Kidney glomerular epithelial cell (primary cell): ENCODE results near the gene TBC1D8.

ENCODE experiments used
- DNase-seq: peaks from one replicate; lab custom pipeline; 2025; lab: John Stamatoyannopoulos, UW

Gene TBC1D8

DNA sequence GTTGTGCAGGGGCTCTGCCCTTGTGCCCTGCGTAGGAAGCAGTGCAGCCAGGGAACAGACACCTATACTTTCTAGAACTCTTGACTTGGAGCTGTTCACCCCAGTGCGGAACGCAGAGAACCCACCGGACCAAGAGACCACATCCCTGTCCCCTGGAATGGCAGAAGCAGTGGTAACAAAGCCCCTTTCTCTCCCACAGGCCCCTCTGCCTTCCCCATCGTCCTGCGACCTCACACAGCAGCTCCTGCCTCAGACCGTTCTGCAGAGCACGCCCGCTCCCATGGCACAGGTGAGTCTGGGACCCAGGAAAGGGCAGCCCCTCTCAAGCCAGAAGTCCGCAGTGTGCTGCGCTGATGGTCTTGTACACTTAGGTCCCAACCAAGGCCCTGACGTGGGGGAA, 173.7 kb downstream of the TBC1D8 start:
- DNase-seq, result no peak

DNA sequence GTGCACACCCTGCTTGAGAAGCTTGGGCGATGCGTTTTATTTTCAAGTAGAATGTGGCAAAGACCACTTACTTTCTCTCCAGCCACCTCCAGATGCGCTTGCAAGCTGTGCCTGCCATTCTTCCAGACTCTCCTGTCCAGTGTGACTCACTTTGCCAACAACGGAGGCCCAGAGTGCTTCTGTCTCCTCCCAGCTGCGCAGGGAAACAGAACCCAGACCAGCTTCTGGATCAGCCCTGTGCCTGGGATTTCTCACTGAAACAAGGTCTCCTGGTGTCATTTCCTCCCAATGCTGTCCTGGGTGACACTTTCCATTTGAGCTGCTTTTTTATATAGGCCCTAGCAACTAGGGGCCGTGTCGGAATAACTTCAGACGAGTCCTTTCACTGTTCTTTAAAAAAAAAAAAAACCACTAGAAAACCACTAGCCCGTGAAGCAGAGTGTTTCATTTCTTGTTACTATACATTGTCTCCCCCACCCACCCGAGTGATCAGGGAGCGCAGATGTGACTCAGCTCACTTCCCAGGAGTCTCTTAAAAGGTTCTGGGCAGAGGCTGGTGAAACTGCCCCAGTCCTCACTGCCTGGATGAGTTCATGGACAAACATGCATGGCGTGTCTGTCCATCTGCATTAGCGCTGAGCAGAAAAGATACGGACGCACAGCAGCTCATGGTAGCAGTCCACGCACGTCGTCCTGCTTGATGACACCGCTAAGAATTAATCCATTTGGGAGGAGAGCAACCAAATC, 174.4 kb downstream of the TBC1D8 start:
- DNase-seq, result no peak

DNA sequence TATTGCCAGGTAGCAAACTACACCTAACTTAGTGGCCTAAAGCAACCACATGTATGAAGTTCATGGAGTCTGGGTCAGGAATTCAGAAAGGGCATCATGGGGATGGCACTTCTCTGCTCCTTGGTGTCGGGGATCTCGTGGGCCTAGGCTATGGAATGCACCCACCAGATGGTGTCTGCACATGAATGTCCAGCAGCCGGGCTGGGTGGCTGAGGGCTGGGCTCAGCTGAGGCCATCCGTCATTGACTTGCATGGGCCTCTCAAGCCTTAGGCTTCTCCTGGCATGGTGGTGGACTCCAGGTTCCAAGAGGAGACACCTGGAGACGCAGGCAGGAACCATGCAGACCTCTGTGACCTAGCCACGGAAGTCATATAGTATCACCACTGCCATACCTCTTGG, 175.1 kb downstream of the TBC1D8 start:
- no peak for DNase-seq

DNA sequence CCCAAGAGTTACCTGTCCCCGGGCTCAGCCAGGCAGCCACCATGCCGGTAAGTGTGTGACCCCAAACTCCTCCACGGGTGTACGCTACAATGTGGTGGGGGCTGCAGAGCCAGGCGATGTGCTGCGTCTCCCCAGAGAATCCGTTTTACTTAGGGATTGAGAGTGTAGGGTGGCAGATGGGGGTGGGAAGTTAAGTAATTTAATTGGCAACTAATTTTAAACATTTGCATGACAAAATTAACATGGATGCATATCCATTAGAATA, 175.7 kb downstream of the TBC1D8 start:
- no peak for DNase-seq

DNA sequence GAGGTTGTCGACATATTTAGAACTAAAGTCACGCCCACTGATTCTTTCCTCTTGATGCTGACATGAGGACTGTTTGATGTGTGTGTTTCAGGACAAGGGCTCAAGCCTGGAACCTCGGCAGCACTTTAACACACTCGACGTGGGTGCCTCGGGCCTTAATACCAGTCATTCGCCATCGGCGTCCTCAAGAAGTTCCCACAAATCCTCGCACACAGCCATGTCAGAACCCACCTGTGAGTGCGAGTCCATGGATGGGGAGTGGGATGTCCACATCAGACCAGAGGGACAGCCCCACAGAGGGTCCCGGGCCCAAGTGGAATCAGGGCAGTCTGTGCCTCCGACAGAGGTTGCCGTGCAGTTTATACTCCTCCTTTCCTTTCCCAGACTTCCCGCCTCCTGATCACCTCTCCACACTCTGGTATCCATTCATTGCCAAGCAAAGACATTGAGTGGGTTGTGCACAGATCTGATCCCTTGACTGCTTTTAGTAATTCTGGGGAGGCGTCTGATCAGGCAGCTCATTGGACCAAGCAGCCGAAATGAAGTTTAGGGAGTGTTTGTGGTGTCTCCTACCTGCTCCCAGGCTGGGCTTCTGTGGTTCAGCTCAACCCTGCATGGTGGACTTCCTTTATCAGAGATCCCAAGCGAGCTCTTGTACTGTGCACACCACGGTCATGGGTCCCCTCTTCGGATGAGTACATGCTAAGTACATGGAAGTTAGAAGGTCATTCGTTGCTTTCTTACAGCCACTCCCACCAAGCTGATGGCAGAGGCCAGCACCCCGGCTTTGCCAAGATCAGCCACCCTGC, 176.3 kb downstream of the TBC1D8 start:
- no peak for DNase-seq

DNA sequence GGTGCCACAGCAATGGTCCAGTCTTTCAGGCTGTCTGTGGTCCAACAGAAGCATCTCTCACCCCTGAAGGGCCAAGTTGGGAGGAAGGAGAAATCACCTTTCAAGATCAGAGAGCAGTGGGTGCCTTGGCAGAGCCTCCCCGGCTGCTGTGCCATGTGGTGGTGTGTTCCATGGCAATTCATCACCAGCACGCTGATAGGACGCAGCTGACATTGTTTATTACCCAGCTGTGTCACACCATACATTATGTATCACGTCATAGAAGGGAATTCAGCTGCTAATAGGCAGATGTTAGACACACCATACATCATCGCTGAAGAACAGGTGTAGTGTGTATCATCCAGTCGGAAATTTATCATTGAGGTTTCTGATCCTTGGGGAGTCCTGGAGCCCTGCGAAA, 178.7 kb downstream of the TBC1D8 start:
- no peak for DNase-seq

DNA sequence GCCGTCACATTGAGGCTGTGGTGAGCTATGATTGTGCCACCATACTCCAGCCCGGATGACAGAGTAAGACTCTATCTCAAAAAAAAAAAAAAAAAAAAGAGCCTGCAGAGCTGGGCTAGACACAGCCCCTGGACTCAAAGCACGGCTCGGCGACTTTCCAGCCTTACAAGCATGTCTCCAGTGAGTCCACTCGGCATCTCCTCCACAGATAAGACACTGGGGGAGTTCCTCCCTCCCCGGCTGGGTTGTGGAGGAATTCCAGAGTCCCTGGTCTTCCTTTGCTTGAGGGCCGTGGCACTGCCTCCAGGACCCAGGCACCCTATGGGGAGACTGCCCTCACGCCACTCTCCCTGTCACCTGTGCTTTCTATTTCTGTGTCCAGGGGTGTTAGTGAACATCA, 180.0 kb downstream of the TBC1D8 start:
- no peak for DNase-seq

DNA sequence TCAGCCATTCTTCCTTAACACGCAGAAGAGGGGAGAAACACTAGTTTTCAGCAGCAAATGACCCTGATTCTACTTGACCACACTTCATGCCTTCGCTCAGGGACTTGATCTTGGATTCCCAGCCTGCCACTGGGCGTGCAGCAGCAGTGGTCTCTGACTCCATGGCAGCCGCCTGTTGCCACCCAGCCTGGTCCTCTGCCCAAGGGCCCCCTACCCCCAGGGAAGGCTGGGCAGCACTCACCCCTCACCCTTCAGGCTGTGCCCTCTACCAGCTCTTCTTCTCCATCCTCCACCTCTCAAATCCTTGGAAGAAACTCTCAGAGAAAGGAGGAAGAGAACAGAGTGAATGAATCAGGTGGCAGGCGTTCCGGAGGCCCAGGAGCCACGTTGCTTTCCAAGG, 181.2 kb downstream of the TBC1D8 start:
- DNase-seq, result no peak

DNA sequence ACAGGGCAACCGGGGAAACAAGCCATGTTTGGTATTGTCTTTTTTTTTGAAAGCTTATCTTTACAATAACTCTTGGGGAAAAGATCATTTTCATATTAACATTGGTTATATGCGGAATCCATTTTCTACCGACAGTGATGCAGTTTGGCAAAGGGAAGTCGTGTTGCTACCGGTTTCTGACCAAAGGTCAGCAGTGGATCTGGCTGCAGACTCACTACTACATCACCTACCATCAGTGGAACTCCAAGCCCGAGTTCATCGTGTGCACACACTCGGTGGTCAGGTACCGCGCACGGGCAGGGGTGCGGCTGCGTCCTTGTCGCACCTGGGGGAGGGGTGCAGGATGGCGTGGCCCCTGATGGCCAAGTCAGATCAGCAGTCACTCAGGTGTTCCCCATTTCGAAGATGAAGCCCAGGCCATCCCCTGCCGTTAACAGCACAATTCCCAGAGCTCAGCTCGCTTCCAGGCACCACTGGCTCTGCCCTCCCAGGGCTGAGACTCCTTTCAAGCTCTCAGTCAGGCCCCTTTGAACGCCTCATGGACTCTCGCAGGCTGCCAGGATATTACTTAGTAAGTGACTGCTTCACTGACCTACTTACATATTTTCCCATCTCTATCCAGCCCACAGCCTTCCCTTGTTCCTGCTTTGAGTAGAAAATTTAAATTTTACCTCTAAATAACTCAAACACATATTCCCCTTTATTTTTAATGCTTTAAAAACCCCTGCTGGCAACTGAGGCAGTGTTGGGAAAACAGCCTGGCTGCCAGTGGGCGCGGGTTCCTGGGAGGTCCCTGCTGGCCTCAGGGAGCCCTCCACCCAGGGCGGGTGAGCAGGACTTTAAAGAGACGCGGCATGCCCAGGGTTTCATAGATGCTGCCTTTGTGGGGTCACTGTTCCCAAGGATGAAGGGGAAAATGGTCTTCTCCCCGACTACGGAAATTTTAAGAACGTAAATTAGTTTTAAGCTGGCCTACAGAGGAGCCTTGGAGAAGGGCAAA, 182.7 kb downstream of the TBC1D8 start:
- no peak for DNase-seq

DNA sequence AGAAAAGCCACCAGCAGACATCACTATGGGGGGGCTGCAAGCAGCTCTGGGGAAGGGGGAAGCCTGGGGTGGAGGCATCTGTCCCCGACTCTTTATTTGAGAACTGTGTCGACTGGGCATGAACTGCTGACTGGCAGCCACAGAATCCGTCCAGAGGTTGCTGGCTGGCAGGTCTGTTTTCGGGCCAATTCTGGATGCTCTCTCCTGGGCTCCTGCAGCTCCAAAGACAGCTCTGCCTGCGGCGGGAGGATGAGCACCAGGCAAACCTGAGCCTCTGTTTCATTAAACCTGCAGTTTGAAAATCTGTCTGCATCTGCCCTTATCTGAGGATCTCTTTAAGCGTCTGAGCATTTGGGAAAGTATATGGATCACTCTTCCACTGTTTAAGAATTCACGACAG, 183.5 kb downstream of the TBC1D8 start:
- no peak for DNase-seq

DNA sequence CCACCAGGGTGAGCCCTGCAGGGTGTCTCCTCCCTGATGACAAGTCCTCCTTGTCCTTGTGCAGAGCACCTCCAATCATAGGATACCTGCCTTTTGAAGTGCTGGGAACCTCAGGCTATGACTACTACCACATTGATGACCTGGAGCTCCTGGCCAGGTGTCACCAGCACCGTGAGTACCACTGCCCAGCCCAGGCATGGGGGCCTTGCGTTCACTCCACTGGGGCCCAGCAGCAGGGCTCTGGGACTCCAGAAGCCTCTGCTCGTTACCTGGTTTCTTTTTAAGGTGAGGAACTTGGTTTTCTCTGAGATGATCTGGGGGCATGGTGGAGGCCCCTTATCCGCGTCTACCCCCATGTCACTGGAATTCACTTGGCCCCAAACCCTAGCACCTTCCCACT, 185.6 kb downstream of the TBC1D8 start:
- no peak for DNase-seq

DNA sequence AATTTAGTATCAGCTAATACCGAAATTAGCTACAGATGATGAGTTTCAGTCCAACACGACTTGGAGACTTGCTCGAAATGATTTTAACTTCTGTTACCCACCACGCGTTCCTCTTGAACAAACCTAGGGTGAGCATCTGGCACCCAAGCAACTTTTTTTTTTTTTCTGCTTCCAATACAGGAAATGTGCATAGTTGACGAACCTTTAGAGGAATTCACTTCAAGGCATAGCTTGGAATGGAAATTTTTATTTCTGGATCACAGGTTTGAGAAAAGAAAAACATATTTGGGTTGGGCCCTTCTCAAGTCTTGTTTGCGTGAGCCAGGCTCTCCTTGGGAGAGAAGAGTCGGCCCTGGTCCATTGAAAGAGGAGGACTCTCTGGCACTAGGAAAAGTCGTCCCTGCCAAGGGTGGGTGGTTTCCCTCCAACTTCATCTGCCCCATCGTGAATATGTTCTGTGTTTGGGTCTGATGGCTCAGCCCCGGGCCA, 186.5 kb downstream of the TBC1D8 start:
- DNase-seq, result no peak

DNA sequence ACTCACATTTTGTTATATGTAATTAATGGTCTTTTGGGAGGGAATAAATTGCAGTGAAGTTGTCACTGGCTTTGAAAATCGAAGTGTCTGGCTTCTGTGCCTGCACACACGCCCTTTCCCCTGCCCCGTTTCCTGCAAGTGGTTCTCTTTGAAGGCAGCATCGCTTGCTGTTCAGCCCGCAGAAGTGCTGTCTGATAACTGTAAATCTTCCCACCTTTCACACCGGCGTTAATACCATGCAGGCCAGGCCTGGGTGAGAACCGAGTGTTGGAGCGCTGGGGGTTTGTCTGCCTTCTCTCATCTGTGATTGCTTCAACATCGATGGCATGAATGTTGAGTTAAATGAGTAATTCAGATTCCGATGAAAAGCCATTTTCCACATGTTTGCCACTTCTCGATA, 187.0 kb downstream of the TBC1D8 start:
- no peak for DNase-seq

DNA sequence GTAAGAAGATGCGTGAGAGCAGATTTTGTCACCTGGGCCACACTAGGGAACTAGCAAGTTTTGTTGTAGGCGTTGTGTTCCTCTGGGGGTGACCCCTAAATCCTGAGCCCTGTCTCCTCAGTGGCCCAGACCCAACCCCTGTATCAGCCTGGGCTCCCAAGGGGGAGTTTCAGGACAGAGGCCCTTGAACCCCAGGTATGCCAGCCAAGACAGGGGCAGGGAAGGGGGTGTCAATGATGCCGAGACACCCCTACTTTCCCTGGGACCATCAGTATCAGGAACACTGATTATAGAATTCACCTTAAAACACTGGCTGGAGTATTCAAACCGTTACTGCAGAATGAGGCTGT, 188.2 kb downstream of the TBC1D8 start:
- DNase-seq, result no peak

DNA sequence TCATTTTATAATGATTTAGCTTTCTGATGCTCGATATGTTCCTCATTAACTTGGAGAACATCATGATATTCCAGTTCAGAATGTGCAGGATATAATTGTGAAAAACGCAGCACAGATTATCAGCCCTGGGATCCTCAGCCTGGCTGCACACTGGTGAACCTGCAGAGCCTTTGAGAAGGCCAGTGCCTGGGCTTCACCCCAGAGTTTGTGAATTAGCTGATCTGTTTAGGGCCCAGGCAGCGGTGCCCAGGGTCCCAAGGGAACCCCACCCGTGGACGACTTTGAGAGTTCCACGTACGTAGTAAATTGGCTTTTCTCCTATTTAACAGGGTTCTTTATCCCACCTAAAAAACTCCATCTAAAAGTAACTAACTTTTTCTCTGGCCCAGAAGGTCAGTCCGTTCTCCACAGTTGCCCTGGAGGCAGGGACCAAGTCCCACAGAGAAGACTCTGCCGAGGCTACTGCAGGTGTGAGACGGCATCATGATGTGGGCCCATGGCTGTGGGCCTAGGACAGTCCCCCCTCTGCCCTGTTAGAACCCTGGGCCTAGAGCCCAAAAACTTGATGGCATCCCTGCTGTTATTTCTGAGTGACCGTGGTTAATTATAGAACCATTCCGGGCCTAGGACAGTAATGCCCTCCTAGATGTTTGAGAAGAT, 188.7 kb downstream of the TBC1D8 start:
- no peak for DNase-seq

DNA sequence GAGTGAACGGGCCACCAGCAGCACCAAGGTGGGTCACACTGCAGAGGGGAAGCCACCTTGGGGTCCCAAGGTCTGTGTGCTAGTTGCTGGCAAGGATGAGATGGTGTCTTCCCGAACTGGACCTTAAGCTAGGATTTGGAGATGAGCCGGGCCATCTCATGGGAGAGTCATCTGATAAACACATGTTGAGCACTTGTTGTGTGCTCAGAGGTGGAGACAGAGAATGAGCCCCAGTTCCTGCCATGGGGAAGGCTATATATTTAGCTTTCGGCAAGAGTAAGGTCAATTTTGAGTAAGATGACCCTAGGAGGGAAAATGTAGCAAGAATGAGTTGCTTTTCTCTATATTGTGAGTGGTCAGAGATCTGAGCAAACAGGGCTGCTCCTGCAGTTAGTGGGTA, 190.5 kb downstream of the TBC1D8 start:
- DNase-seq, result no peak

DNA sequence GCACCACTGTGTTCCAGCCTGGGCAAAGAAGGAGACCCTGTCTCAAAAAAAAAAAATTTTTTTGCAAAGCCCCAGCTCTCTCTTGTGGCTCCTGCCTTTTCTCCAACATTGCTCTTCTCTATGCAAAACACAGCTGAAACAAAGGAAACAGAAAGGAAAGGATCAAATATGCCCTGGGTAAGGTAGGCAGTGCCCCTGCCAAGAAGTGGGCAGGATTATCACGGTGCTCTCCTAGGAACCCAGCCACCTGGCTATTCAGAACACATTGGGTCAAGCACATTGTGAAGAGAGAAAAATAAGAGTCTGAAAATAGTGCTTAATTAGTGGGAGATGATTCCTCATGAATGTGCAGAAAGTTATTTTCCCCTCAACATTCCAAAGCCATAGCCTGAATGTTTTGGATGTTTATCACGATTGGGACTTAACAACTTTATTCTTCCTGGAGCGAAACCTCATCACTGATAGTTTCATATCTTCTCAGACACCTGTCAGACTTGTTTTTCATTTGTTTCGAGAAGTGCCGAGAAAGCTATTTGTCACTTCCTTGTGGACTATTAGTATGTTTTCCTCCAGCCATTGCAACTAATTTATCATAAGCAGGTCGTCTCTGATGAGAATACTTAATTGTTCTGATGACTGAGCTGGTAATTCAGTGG, 191.8 kb downstream of the TBC1D8 start:
- peak; percentile 51 for DNase-seq

DNA sequence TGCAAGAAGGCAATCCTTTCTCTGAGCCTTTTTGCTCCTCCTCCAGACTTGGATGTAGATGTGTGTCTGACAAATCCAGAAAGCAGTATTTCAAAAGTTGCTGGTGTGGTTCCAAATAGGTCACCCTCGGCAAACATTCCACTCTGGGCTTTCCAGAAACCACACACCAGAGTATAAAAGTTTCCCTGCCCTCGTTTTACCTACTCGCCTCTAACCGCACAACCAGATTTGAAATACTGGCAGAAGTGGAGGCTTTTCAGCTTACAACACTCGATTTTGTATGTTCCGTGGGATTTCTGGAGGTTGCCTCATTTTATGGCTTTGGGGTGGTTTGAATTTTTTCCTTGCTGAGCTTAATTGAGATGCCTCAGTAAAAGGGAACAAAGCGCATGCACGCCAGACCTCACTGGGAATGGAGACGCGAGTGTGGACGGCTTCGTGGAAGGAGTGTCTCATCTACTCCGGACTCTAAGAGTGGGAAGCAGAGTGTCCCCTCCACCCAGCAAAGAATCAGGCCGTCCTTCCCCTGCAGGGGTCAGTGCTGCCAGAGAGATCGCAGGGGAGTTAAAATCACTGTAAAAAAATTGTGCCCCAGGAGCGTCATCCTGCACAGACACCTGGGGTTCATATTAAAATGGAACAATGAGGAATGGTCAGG, 193.1 kb downstream of the TBC1D8 start:
- peak; percentile 13 for DNase-seq
